OCI-LY1 (cell line): ENCODE measurements around the gene PCSK7.
"Not testable (repeated sequence)": the region's sequence is repeated elsewhere in the genome, so short reads cannot be mapped to it uniquely, and the experiment has no call there.

Source experiments
- H2AFZ ChIP-seq: fragments of 200-600 bp; sonication (generic), shearing (Covaris generic); 2 replicates; pipeline ENCODE4 v1.6.0; 2014; ENCODE audit warnings: antibody characterized with exemption, mild to moderate bottlenecking, low read length
- H3F3A ChIP-seq: fragments of 200-600 bp; sonication (generic), shearing (Covaris generic); 2 replicates; pipeline ENCODE4 v1.6.0; 2014; ENCODE audit warnings: mild to moderate bottlenecking, antibody characterized with exemption, low read length, moderate library complexity; ENCODE audit not compliant: insufficient read depth
- H3K27ac ChIP-seq: fragments of 200-600 bp; sonication (generic); 2 replicates; pipeline ENCODE4 v1.5.1; 2014; ENCODE audit warnings: low read length, mixed run types, mild to moderate bottlenecking, low read depth; ENCODE audit not compliant: poor library complexity, severe bottlenecking
- H3K27me3 ChIP-seq: fragments of 200-600 bp; sonication (generic); 2 replicates; pipeline ENCODE4 v1.6.0; 2014; ENCODE audit warnings: antibody characterized with exemption, mild to moderate bottlenecking, low read length, moderate library complexity; ENCODE audit not compliant: insufficient read depth
- H3K36me3 ChIP-seq: fragments of 200-600 bp; sonication (generic); 2 replicates; pipeline ENCODE4 v1.6.1; 2014; ENCODE audit warnings: mild to moderate bottlenecking, antibody characterized with exemption, low read length, moderate library complexity, mixed read lengths; ENCODE audit not compliant: insufficient read depth
- H3K4me1 ChIP-seq: fragments of 200-600 bp; sonication (generic); 2 replicates; pipeline ENCODE4 v1.5.1; 2014; ENCODE audit warnings: mild to moderate bottlenecking, low read length, moderate library complexity; ENCODE audit not compliant: insufficient read depth, severe bottlenecking
- H3K4me2 ChIP-seq: fragments of 200-600 bp; sonication (generic), shearing (Covaris generic); 2 replicates; pipeline ENCODE4 v1.6.1; 2014; ENCODE audit warnings: low read length
- H3K4me3 ChIP-seq: fragments of 200-600 bp; sonication (generic); 2 replicates; pipeline ENCODE4 v1.5.1; 2014; ENCODE audit warnings: low read length, low read depth, mild to moderate bottlenecking, mixed read lengths; ENCODE audit not compliant: poor library complexity, severe bottlenecking
- H3K79me2 ChIP-seq: fragments of 200-600 bp; shearing (Covaris generic); 2 replicates; pipeline ENCODE4 v1.6.1; 2016; ENCODE audit warnings: mixed run types, low read length, mixed read lengths; ENCODE audit not compliant: insufficient read depth
- H3K9ac ChIP-seq: fragments of 200-600 bp; sonication (generic), shearing (Covaris generic); 2 replicates; pipeline ENCODE4 v1.6.1; 2014; ENCODE audit warnings: mild to moderate bottlenecking, low read length, mixed read lengths
- H3K9me2 ChIP-seq: fragments of 200-600 bp; sonication (generic), shearing (Covaris generic); 2 replicates; pipeline ENCODE4 v1.6.1; 2014; ENCODE audit warnings: low read depth, mild to moderate bottlenecking, low read length, mixed read lengths
- H3K9me3 ChIP-seq: fragments of 200-600 bp; shearing (Covaris generic); 2 replicates; pipeline ENCODE4 v1.6.1; 2014; ENCODE audit warnings: low read length, mixed read lengths
- H4K20me1 ChIP-seq: fragments of 200-600 bp; sonication (generic), shearing (Covaris generic); 2 replicates; pipeline ENCODE4 v1.6.0; 2016; ENCODE audit warnings: mild to moderate bottlenecking, low read length; ENCODE audit not compliant: insufficient read depth
- EZH2 ChIP-seq: fragments of 200-600 bp; sonication (generic), shearing (Covaris generic); IDR thresholded peaks from 2 replicates; pipeline ENCODE4 v1.8.0; 2017; ENCODE audit warnings: borderline replicate concordance, mixed run types, mild to moderate bottlenecking, antibody characterized with exemption, low read length, moderate library complexity, mixed read lengths
- TF ChIP-seq, protein P1 (sequence below): fragments of 200-600 bp; sonication (generic), shearing (Covaris generic); IDR thresholded peaks from 2 replicates; pipeline ENCODE4 v1.5.1; 2017; ENCODE audit warnings: mild to moderate bottlenecking, antibody characterized with exemption, low read length, moderate library complexity, mixed read lengths

PCSK7 gene

DNA sequence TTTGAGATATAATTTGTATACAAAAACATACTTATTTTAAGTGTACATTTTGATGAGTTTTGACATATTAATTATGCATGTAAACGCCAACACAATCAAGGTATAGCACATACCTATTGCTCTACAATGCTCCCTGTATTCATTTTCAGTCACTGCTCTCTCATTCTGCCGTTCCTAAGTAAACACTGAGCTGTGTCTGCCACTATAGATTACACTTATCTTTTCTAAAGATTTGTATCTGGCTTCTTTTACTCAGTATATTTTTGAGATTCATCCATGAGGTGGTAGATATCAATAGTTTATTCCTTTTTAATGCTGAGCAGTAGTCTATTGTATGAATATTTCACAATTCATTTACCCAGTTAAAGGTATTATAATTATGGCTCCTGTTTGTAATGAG lies 33.9 kb upstream of the PCSK7 start:
- TF ChIP-seq, protein P1, sequence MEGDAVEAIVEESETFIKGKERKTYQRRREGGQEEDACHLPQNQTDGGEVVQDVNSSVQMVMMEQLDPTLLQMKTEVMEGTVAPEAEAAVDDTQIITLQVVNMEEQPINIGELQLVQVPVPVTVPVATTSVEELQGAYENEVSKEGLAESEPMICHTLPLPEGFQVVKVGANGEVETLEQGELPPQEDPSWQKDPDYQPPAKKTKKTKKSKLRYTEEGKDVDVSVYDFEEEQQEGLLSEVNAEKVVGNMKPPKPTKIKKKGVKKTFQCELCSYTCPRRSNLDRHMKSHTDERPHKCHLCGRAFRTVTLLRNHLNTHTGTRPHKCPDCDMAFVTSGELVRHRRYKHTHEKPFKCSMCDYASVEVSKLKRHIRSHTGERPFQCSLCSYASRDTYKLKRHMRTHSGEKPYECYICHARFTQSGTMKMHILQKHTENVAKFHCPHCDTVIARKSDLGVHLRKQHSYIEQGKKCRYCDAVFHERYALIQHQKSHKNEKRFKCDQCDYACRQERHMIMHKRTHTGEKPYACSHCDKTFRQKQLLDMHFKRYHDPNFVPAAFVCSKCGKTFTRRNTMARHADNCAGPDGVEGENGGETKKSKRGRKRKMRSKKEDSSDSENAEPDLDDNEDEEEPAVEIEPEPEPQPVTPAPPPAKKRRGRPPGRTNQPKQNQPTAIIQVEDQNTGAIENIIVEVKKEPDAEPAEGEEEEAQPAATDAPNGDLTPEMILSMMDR: no peak
- TF ChIP-seq EZH2: no peak
- no peak overlapping the region for H3K4me2 ChIP-seq
- H3K27me3 ChIP-seq: no peaks in the 10 kb centered on the region
- H3K4me1 ChIP-seq: no peaks in the 10 kb centered on the region
- H2AFZ ChIP-seq: no peak overlapping the region
- H3K9me2 ChIP-seq: no peaks in the 10 kb centered on the region
- H3K79me2 ChIP-seq: no peaks in the 10 kb centered on the region
- H3K36me3 ChIP-seq: peaks cover 3% of the 10 kb centered on the region; the same call in 1 of the 2 replicates
- H3K9me3 ChIP-seq: no peaks in the 10 kb centered on the region
- H4K20me1 ChIP-seq: no peaks in the 10 kb centered on the region
- H3K27ac ChIP-seq: no peak overlapping the region
- no peak overlapping the region for H3K9ac ChIP-seq
- no peaks in the 10 kb centered on the region for H3F3A ChIP-seq
- no peak overlapping the region for H3K4me3 ChIP-seq

DNA sequence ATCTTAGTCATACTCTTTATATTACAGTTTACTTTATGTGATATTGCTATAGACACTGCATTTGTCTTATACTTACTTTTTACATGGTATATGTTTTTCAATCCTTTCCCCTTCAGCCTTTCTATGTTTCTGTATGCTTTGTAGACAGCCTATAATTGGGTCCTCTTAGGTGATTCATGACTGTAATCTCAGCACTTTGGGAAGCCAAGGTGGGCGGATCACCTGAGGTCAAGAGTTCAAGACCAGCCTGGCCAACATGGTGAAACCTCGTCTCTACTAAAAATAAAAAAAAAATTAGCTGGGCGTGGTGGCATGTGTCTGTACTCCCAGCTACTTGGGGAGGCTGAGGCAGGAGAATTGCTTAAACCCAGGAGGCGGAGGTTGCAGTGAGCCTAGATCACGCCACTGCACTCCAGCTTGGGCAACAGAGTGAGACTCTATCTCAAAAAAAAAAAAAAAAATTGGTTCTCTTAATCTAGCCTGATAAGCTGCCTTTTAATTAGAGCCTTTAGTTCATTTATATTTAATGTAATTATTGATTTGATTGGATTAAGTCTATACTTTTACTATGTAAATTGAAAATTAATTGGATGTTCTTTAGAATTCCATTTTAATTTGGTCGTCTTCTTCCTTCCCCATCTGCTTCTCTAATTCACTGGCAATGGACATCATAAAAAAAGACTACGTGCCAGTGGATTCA lies 32.9 kb upstream of the PCSK7 start:
- not testable (repeated sequence) for H3K4me1 ChIP-seq, H3K79me2 ChIP-seq, H3K27me3 ChIP-seq, H3K9me3 ChIP-seq, H3K4me2 ChIP-seq, H2AFZ ChIP-seq, H4K20me1 ChIP-seq, H3K9me2 ChIP-seq, H3F3A ChIP-seq, H3K4me3 ChIP-seq, H3K36me3 ChIP-seq, H3K27ac ChIP-seq, H3K9ac ChIP-seq

DNA sequence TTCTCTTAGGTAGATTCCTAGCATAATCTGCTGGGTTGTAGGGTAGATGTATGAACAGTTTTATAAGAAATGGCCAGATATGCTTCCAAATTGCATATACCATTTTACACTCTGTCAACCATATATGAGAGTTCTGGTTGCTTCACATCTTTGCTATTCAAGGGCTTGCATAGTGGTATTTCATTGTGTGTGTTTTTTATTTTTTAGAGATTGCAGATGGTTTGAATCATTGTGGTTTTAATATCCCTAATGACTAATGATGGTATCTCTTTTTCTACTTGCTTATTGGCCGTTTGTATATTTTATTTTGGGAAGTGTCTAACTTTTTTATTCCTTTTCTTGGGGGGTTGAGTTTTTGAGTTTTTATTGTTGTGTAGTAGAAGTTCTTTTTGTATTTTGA lies 27.5 kb upstream of the PCSK7 start:
- TF ChIP-seq, protein P1: no peak
- no peak for TF ChIP-seq EZH2
- Histone ChIP-seq H3K4me3 (no peak overlapping the region), H3F3A (no peaks in the 10 kb centered on the region), H3K27me3 (no peaks in the 10 kb centered on the region), H2AFZ (no peak overlapping the region), H3K9me2 (no peaks in the 10 kb centered on the region), H4K20me1 (no peaks in the 10 kb centered on the region), H3K4me2 (no peak overlapping the region), H3K36me3 (no peaks in the 10 kb centered on the region; the same call in 1 of the 2 replicates), H3K4me1 (no peaks in the 10 kb centered on the region), H3K9ac (no peak overlapping the region), H3K27ac (no peak overlapping the region), H3K9me3 (no peaks in the 10 kb centered on the region), H3K79me2 (no peaks in the 10 kb centered on the region)

DNA sequence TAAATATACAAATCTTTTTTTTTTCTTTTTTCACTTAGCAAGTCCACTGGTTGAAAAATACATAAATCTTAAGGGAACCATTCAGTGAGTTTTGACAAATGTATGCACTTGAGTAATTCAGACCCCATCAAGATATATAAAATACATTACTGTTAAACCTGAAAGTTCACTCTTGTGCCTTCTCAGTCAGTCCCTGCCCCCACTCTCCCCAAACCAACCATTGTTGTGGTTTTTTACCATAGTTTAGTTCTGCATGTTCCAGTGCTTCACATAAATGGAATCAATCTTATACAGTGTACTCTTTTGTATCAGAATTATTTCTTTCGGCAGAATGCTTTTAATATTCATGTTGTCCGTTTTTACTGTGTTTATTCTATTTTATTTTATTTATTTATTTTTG lies 26.7 kb upstream of the PCSK7 start:
- Histone ChIP-seq H3K9ac (no peak overlapping the region), H2AFZ (no peak overlapping the region), H3K9me2 (no peaks in the 10 kb centered on the region), H3F3A (no peaks in the 10 kb centered on the region), H3K79me2 (no peaks in the 10 kb centered on the region), H3K4me1 (no peaks in the 10 kb centered on the region), H3K36me3 (no peaks in the 10 kb centered on the region), H3K4me2 (no peak overlapping the region), H3K27me3 (no peaks in the 10 kb centered on the region), H3K4me3 (no peak overlapping the region), H4K20me1 (no peaks in the 10 kb centered on the region), H3K9me3 (no peaks in the 10 kb centered on the region), H3K27ac (no peak overlapping the region)
- TF ChIP-seq, protein P1: no peak
- no peak for TF ChIP-seq EZH2
